Neutrophil (primary cell): ENCODE data around the gene VIT.

ENCODE experiments used
- H3K27ac ChIP-seq: fragments of 200-600 bp; sonication (generic); 2 replicates; pipeline ENCODE4 v1.5.1; 2016; ENCODE audit warnings: mild to moderate bottlenecking, moderate library complexity
- H3K27me3 ChIP-seq: fragments of 200-600 bp; sonication (generic); 2 replicates; pipeline ENCODE4 v1.6.0; 2016; ENCODE audit warnings: mild to moderate bottlenecking
- H3K36me3 ChIP-seq: fragments of 200-600 bp; sonication (generic); 2 replicates; pipeline ENCODE4 v1.5.1; 2017
- H3K4me1 ChIP-seq, 2 experiments: fragments of 200-600 bp in 1 of 2; sonication (generic) in 1 of 2; 1 replicate in 1 of 2; 2 replicates in 1 of 2; pipeline versions ENCODE4 v1.5.1 to v1.6.1; 2013 to 2016; ENCODE audit warnings: low read depth in 1 of 2, low read length in 1 of 2, mild to moderate bottlenecking in 1 of 2, moderate library complexity in 1 of 2; ENCODE audit not compliant: control insufficient read depth in 1 of 2, insufficient read depth in 1 of 2
- H3K4me3 ChIP-seq, 2 experiments: fragments of 200-600 bp in 1 of 2; sonication (generic) in 1 of 2; 1 replicate in 1 of 2; 2 replicates in 1 of 2; pipeline ENCODE4 v1.5.1; 2013 to 2016; ENCODE audit warnings: low read depth in 1 of 2, low read length in 1 of 2, mild to moderate bottlenecking in 1 of 2, moderate library complexity in 1 of 2
- H3K9me3 ChIP-seq: fragments of 200-600 bp; sonication (generic); 2 replicates; pipeline ENCODE4 v1.5.1; 2016
- CTCF ChIP-seq: fragments of 200-600 bp; sonication (generic); IDR thresholded peaks from 2 replicates; pipeline ENCODE4 v1.5.1; 2016; ENCODE audit warnings: antibody characterized with exemption

VIT gene

GRCh38 chr2:36770542-36771287 is 74.2 kb downstream of the VIT start:
- Histone ChIP-seq H3K4me1 (no peaks in the 10 kb centered on the region), H3K36me3 (no peaks in the 10 kb centered on the region), H3K4me3 (no peak overlapping the region), H3K27ac (no peak overlapping the region), H3K27me3 (no peaks in the 10 kb centered on the region), H3K9me3 (no peaks in the 10 kb centered on the region)
- TF ChIP-seq CTCF = peak; percentile 64

GRCh38 chr2:36771671-36772070 is 75.2 kb downstream of the VIT start:
- TF ChIP-seq CTCF = no peak
- Histone ChIP-seq H3K4me3 (no peak overlapping the region), H3K36me3 (no peaks in the 10 kb centered on the region), H3K4me1 (no peaks in the 10 kb centered on the region), H3K9me3 (no peaks in the 10 kb centered on the region), H3K27ac (no peak overlapping the region), H3K27me3 (no peaks in the 10 kb centered on the region)

GRCh38 chr2:36773947-36774346 is 77.4 kb downstream of the VIT start:
- Histone ChIP-seq H3K27me3 (no peaks in the 10 kb centered on the region), H3K27ac (no peak overlapping the region), H3K4me3 (no peak overlapping the region), H3K4me1 (no peaks in the 10 kb centered on the region), H3K36me3 (no peaks in the 10 kb centered on the region), H3K9me3 (no peaks in the 10 kb centered on the region)
- TF ChIP-seq CTCF = no peak

GRCh38 chr2:36775261-36775660 is 78.8 kb downstream of the VIT start:
- no peaks in the 10 kb centered on the region for H3K9me3 ChIP-seq
- no peaks in the 10 kb centered on the region for H3K27me3 ChIP-seq
- H3K36me3 ChIP-seq = no peaks in the 10 kb centered on the region
- H3K4me1 ChIP-seq = no peaks in the 10 kb centered on the region
- H3K27ac ChIP-seq = no peak overlapping the region
- TF ChIP-seq CTCF = no peak
- no peak overlapping the region for H3K4me3 ChIP-seq

- H3K36me3 ChIP-seq = no peaks in the 10 kb centered on the region
- H3K27me3 ChIP-seq = no peaks in the 10 kb centered on the region
- H3K9me3 ChIP-seq = no peaks in the 10 kb centered on the region
- no peaks in the 10 kb centered on the region for H3K4me1 ChIP-seq
- H3K27ac ChIP-seq = no peak overlapping the region
- no peak overlapping the region for H3K4me3 ChIP-seq
- TF ChIP-seq CTCF = no peak
Measured at GRCh38 chr2:36775806-36776205, 79.3 kb downstream of the VIT start.
